Chondrocyte (in vitro differentiated cells): ENCODE results near the gene GLT1D1. TPM values are rescaled to one million over a fixed set of nuclear protein-coding genes. Genes with fewer than 3 reads are reported as not detected.

ENCODE experiments used
- DNase-seq: peaks from one replicate; pipeline ENCODE4 v3.0.0; 2021; ENCODE audit warnings: mixed read lengths, low spot score
- H3K27ac Mint-ChIP-seq: one replicate; pipeline ENCODE4 v1.8.0; 2021; ENCODE audit warnings: mild to moderate bottlenecking, moderate library complexity, mixed read lengths; ENCODE audit not compliant: unreplicated experiment
- H3K27me3 Mint-ChIP-seq: 2 replicates; pipeline ENCODE4 v1.8.0; 2021; ENCODE audit warnings: low read depth, mixed read lengths
- H3K36me3 Mint-ChIP-seq: 2 replicates; pipeline ENCODE4 v1.8.0; 2021; ENCODE audit warnings: low read depth, mixed read lengths
- H3K4me1 Mint-ChIP-seq: 2 replicates; pipeline ENCODE4 v1.8.0; 2021; ENCODE audit warnings: low read depth, mild to moderate bottlenecking, mixed read lengths
- H3K4me3 Mint-ChIP-seq: one replicate; pipeline ENCODE4 v1.8.0; 2021; ENCODE audit warnings: mild to moderate bottlenecking, moderate library complexity, mixed read lengths; ENCODE audit not compliant: unreplicated experiment
- H3K9me3 Mint-ChIP-seq: 2 replicates; pipeline ENCODE4 v1.8.0; 2021; ENCODE audit warnings: low read depth, mixed read lengths
- CTCF ChIP-seq: fragments of 200-600 bp; sonication (generic); IDR thresholded peaks from 2 replicates; pipeline ENCODE4 v1.5.0; 2021; ENCODE audit warnings: antibody characterized with exemption, mild to moderate bottlenecking, moderate library complexity
- total RNA-seq: library from RNA; stranded (reverse); gene quantifications from 3 replicates; pipeline ENCODE4 v1.2.1, GENCODE V29; 2021

GLT1D1 gene
- total RNA-seq, 1 donor from 2014 or later, result 0.22 TPM

- no peak for DNase-seq
- H3K4me1 Mint-ChIP-seq, result peaks cover 70% of the 10 kb centered on the region
- no peak for TF ChIP-seq CTCF
- no peaks in the 10 kb centered on the region for H3K27me3 Mint-ChIP-seq
- H3K9me3 Mint-ChIP-seq, result no peaks in the 10 kb centered on the region
- no peak overlapping the region for H3K4me3 Mint-ChIP-seq
- H3K27ac Mint-ChIP-seq, result no peak overlapping the region
- peaks cover 14% of the 10 kb centered on the region for H3K36me3 Mint-ChIP-seq
Observed at GRCh38 chr12:128813883-128814282, 39.4 kb upstream of the GLT1D1 start.

- H3K4me1 Mint-ChIP-seq, result peaks cover 75% of the 10 kb centered on the region
- no peak overlapping the region for H3K4me3 Mint-ChIP-seq
- no peak for DNase-seq
- H3K27me3 Mint-ChIP-seq, result no peaks in the 10 kb centered on the region
- H3K36me3 Mint-ChIP-seq, result peaks cover 12% of the 10 kb centered on the region
- no peak for TF ChIP-seq CTCF
- H3K27ac Mint-ChIP-seq, result no peak overlapping the region
- no peaks in the 10 kb centered on the region for H3K9me3 Mint-ChIP-seq
Observed at GRCh38 chr12:128814411-128815261, 38.6 kb upstream of the GLT1D1 start.

- Mint-ChIP-seq H3K4me3 (no peak overlapping the region), H3K4me1 (peaks cover 74% of the 10 kb centered on the region), H3K9me3 (no peaks in the 10 kb centered on the region), H3K36me3 (peaks cover 15% of the 10 kb centered on the region), H3K27me3 (no peaks in the 10 kb centered on the region), H3K27ac (peak overlapping the region; percentile 77)
- no peak for DNase-seq
- no peak for TF ChIP-seq CTCF
Observed at GRCh38 chr12:128815779-128816642, 37.3 kb upstream of the GLT1D1 start.

- TF ChIP-seq CTCF, result no peak
- peaks cover 15% of the 10 kb centered on the region for H3K36me3 Mint-ChIP-seq
- no peak for DNase-seq
- H3K4me3 Mint-ChIP-seq, result no peak overlapping the region
- peak overlapping the region; percentile 77 for H3K27ac Mint-ChIP-seq
- peaks cover 75% of the 10 kb centered on the region for H3K4me1 Mint-ChIP-seq
- no peaks in the 10 kb centered on the region for H3K9me3 Mint-ChIP-seq
- H3K27me3 Mint-ChIP-seq, result no peaks in the 10 kb centered on the region
Observed at GRCh38 chr12:128816643-128816920, 36.7 kb upstream of the GLT1D1 start.
